ENCODE measurements around the gene GALK1.
A peak's percentile ranks its signal among the peaks of the same experiment; 100 is the strongest.

GALK1 gene

GRCh38 chr17:75743625-75744206 lies 21.3 kb downstream of the GALK1 start:
- H3K4me1 ChIP-seq (ENCODE audit: control insufficient read depth, insufficient read depth, low read length, unreplicated experiment), result no peaks in the 10 kb centered on the region
- no peaks in the 10 kb centered on the region for H3K36me3 ChIP-seq (ENCODE audit: insufficient read depth, low read length)
- no peak overlapping the region for H3K4me3 ChIP-seq (ENCODE audit: low read depth, low read length)
- H3K27me3 ChIP-seq (ENCODE audit: insufficient read depth, low read length), result no peaks in the 10 kb centered on the region
- no peak overlapping the region for H2AFZ ChIP-seq (ENCODE audit: low read length, unreplicated experiment)
- no peaks in the 10 kb centered on the region for H3K79me2 ChIP-seq (ENCODE audit: control insufficient read depth, insufficient read depth, low read length, unreplicated experiment)
- H3K27ac ChIP-seq (ENCODE audit: low read depth, low read length), result no peak overlapping the region

GRCh38 chr17:75742337-75742736 lies 22.7 kb downstream of the GALK1 start:
- H3K36me3 ChIP-seq (ENCODE audit: insufficient read depth, low read length), result no peaks in the 10 kb centered on the region
- no peak overlapping the region for H3K27ac ChIP-seq (ENCODE audit: low read depth, low read length)
- H3K79me2 ChIP-seq (ENCODE audit: control insufficient read depth, insufficient read depth, low read length, unreplicated experiment), result no peaks in the 10 kb centered on the region
- no peak overlapping the region for H2AFZ ChIP-seq (ENCODE audit: low read length, unreplicated experiment)
- H3K4me3 ChIP-seq (ENCODE audit: low read depth, low read length), result no peak overlapping the region
- no peaks in the 10 kb centered on the region for H3K27me3 ChIP-seq (ENCODE audit: insufficient read depth, low read length)
- H3K4me1 ChIP-seq (ENCODE audit: control insufficient read depth, insufficient read depth, low read length, unreplicated experiment), result peaks cover 10% of the 10 kb centered on the region

- no peaks in the 10 kb centered on the region for H3K27me3 ChIP-seq (ENCODE audit: insufficient read depth, low read length)
- H2AFZ ChIP-seq (ENCODE audit: low read length, unreplicated experiment), result no peak overlapping the region
- peaks cover 10% of the 10 kb centered on the region for H3K4me1 ChIP-seq (ENCODE audit: control insufficient read depth, insufficient read depth, low read length, unreplicated experiment)
- H3K79me2 ChIP-seq (ENCODE audit: control insufficient read depth, insufficient read depth, low read length, unreplicated experiment), result no peaks in the 10 kb centered on the region
- no peak overlapping the region for H3K4me3 ChIP-seq (ENCODE audit: low read depth, low read length)
- H3K36me3 ChIP-seq (ENCODE audit: insufficient read depth, low read length), result no peaks in the 10 kb centered on the region
- no peak overlapping the region for H3K27ac ChIP-seq (ENCODE audit: low read depth, low read length)
Observed at GRCh38 chr17:75740631-75741077, 24.3 kb downstream of the GALK1 start.

- Histone ChIP-seq H3K4me3 (ENCODE audit: low read depth, low read length) (no peak overlapping the region), H3K27ac (ENCODE audit: low read depth, low read length) (no peak overlapping the region), H3K27me3 (ENCODE audit: insufficient read depth, low read length) (no peaks in the 10 kb centered on the region), H2AFZ (ENCODE audit: low read length, unreplicated experiment) (no peak overlapping the region), H3K79me2 (ENCODE audit: control insufficient read depth, insufficient read depth, low read length, unreplicated experiment) (no peaks in the 10 kb centered on the region), H3K36me3 (ENCODE audit: insufficient read depth, low read length) (no peaks in the 10 kb centered on the region), H3K4me1 (ENCODE audit: control insufficient read depth, insufficient read depth, low read length, unreplicated experiment) (peaks cover 10% of the 10 kb centered on the region)
Observed at GRCh38 chr17:75740215-75740614, 24.8 kb downstream of the GALK1 start.

- Histone ChIP-seq H3K4me3 (ENCODE audit: low read depth, low read length) (no peak overlapping the region), H3K79me2 (ENCODE audit: control insufficient read depth, insufficient read depth, low read length, unreplicated experiment) (no peaks in the 10 kb centered on the region), H2AFZ (ENCODE audit: low read length, unreplicated experiment) (no peak overlapping the region), H3K27me3 (ENCODE audit: insufficient read depth, low read length) (no peaks in the 10 kb centered on the region), H3K4me1 (ENCODE audit: control insufficient read depth, insufficient read depth, low read length, unreplicated experiment) (peaks cover 10% of the 10 kb centered on the region), H3K27ac (ENCODE audit: low read depth, low read length) (no peak overlapping the region), H3K36me3 (ENCODE audit: insufficient read depth, low read length) (no peaks in the 10 kb centered on the region)
Observed at GRCh38 chr17:75739801-75740200, 25.2 kb downstream of the GALK1 start.

- Histone ChIP-seq H2AFZ (ENCODE audit: low read length, unreplicated experiment) (no peak overlapping the region), H3K79me2 (ENCODE audit: control insufficient read depth, insufficient read depth, low read length, unreplicated experiment) (no peaks in the 10 kb centered on the region), H3K27ac (ENCODE audit: low read depth, low read length) (no peak overlapping the region), H3K27me3 (ENCODE audit: insufficient read depth, low read length) (no peaks in the 10 kb centered on the region), H3K4me1 (ENCODE audit: control insufficient read depth, insufficient read depth, low read length, unreplicated experiment) (peaks cover 14% of the 10 kb centered on the region), H3K4me3 (ENCODE audit: low read depth, low read length) (no peak overlapping the region), H3K36me3 (ENCODE audit: insufficient read depth, low read length) (no peaks in the 10 kb centered on the region)
Observed at GRCh38 chr17:75739174-75739573, 25.8 kb downstream of the GALK1 start.

GRCh38 chr17:75738218-75738802 lies 26.7 kb downstream of the GALK1 start:
- H3K36me3 ChIP-seq (ENCODE audit: insufficient read depth, low read length), result no peaks in the 10 kb centered on the region
- H3K27ac ChIP-seq (ENCODE audit: low read depth, low read length), result no peak overlapping the region
- H3K4me3 ChIP-seq (ENCODE audit: low read depth, low read length), result no peak overlapping the region
- no peaks in the 10 kb centered on the region for H3K27me3 ChIP-seq (ENCODE audit: insufficient read depth, low read length)
- H3K79me2 ChIP-seq (ENCODE audit: control insufficient read depth, insufficient read depth, low read length, unreplicated experiment), result no peaks in the 10 kb centered on the region
- no peak overlapping the region for H2AFZ ChIP-seq (ENCODE audit: low read length, unreplicated experiment)
- H3K4me1 ChIP-seq (ENCODE audit: control insufficient read depth, insufficient read depth, low read length, unreplicated experiment), result peaks cover 14% of the 10 kb centered on the region

- no peaks in the 10 kb centered on the region for H3K79me2 ChIP-seq (ENCODE audit: control insufficient read depth, insufficient read depth, low read length, unreplicated experiment)
- H3K4me3 ChIP-seq (ENCODE audit: low read depth, low read length), result no peak overlapping the region
- peaks cover 14% of the 10 kb centered on the region for H3K4me1 ChIP-seq (ENCODE audit: control insufficient read depth, insufficient read depth, low read length, unreplicated experiment)
- no peak overlapping the region for H2AFZ ChIP-seq (ENCODE audit: low read length, unreplicated experiment)
- H3K36me3 ChIP-seq (ENCODE audit: insufficient read depth, low read length), result no peaks in the 10 kb centered on the region
- no peaks in the 10 kb centered on the region for H3K27me3 ChIP-seq (ENCODE audit: insufficient read depth, low read length)
- no peak overlapping the region for H3K27ac ChIP-seq (ENCODE audit: low read depth, low read length)
Observed at GRCh38 chr17:75737133-75737962, 27.6 kb downstream of the GALK1 start.

- Histone ChIP-seq H3K4me3 (ENCODE audit: low read depth, low read length) (no peak overlapping the region), H3K79me2 (ENCODE audit: control insufficient read depth, insufficient read depth, low read length, unreplicated experiment) (no peaks in the 10 kb centered on the region), H3K36me3 (ENCODE audit: insufficient read depth, low read length) (no peaks in the 10 kb centered on the region), H3K27ac (ENCODE audit: low read depth, low read length) (no peak overlapping the region), H2AFZ (ENCODE audit: low read length, unreplicated experiment) (no peak overlapping the region), H3K27me3 (ENCODE audit: insufficient read depth, low read length) (no peaks in the 10 kb centered on the region), H3K4me1 (ENCODE audit: control insufficient read depth, insufficient read depth, low read length, unreplicated experiment) (peaks cover 14% of the 10 kb centered on the region)
Observed at GRCh38 chr17:75736173-75736835, 28.7 kb downstream of the GALK1 start.

GRCh38 chr17:75734674-75735294 lies 30.2 kb downstream of the GALK1 start:
- Histone ChIP-seq H2AFZ (ENCODE audit: low read length, unreplicated experiment) (peak overlapping the region; percentile 91), H3K4me3 (ENCODE audit: low read depth, low read length) (peak overlapping the region; percentile 27; the same call in 1 of the 2 replicates), H3K79me2 (ENCODE audit: control insufficient read depth, insufficient read depth, low read length, unreplicated experiment) (no peaks in the 10 kb centered on the region), H3K4me1 (ENCODE audit: control insufficient read depth, insufficient read depth, low read length, unreplicated experiment) (peaks cover 14% of the 10 kb centered on the region), H3K27me3 (ENCODE audit: insufficient read depth, low read length) (no peaks in the 10 kb centered on the region), H3K36me3 (ENCODE audit: insufficient read depth, low read length) (no peaks in the 10 kb centered on the region), H3K27ac (ENCODE audit: low read depth, low read length) (no peak overlapping the region)

All from ACC112 (cell line).